Measurements from ENCODE around the gene THEM4.

The THEM4 gene

GRCh38 chr1:151864411-151864810 lies 44.9 kb downstream of the THEM4 start:
- no peak for DNase-seq (ENCODE audit: extremely low spot score)
- no peak for TF ChIP-seq CTCF (IDR thresholded peaks at IDR 0.05; ENCODE audit: control extremely low read depth, extremely low read depth, low read depth, missing control alignments)

DNA sequence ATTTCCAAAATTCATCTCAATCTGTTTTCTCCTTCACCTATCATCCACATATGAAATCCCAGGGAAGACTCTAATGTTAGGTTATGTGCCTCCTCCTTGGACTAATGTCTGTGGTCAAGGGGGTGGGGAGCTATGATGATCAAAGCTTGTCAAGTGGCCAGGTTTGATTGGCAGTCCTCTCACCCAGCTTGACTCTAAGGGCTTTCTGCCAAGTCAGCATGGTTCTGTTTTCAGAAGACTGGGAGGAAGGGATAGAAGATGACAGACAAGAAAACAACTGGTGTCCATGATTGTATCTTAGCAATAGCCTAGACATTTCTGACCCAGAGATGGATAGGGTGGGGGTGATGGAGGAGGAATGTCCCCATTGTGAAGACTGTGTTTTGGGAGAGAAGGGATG lies 46.7 kb downstream of the THEM4 start:
- no peak for TF ChIP-seq CTCF (IDR thresholded peaks at IDR 0.05; ENCODE audit: control extremely low read depth, extremely low read depth, low read depth, missing control alignments)
- no peak for DNase-seq (ENCODE audit: extremely low spot score)
- ChIA-PET CTCF (interaction anchor here (1.0 kb wide), 1 partner anchor 139 kb away, joined by 3 read pairs; no protein-coding TSS in a partner anchor), POLR2A (no interaction called here)

More at GRCh38 chr1:151864411-151864810, 44.9 kb downstream of the THEM4 start:
- POLR2A ChIA-PET = no interaction called here
- CTCF ChIA-PET = interaction anchor here (1.0 to 1.5 kb wide), 3 partner anchors 8 to 137 kb away, joined by 3 to 4 read pairs (median 3); no protein-coding TSS in a partner anchor

- ChIA-PET POLR2A (no interaction called here), CTCF (interaction anchor here (1.4 to 1.6 kb wide), 3 partner anchors 48 to 141 kb away, joined by 4 to 6 read pairs (median 4); partner anchors contain the start of gene THEM4)
- no peak for TF ChIP-seq CTCF (IDR thresholded peaks at IDR 0.05; ENCODE audit: control extremely low read depth, extremely low read depth, low read depth, missing control alignments)
- DNase-seq (ENCODE audit: extremely low spot score) = no peak
Measured at GRCh38 chr1:151860504-151861187, 48.7 kb downstream of the THEM4 start.

- TF ChIP-seq CTCF (IDR thresholded peaks at IDR 0.05; ENCODE audit: control extremely low read depth, extremely low read depth, low read depth, missing control alignments) = no peak
- POLR2A ChIA-PET = no interaction called here
- no peak for DNase-seq (ENCODE audit: extremely low spot score)
- CTCF ChIA-PET = interaction anchor here (1.2 to 1.6 kb wide), 4 partner anchors 23 to 142 kb away, joined by 4 to 6 read pairs (median 4); partner anchors contain the start of gene THEM4
Measured at GRCh38 chr1:151859891-151860293, 49.4 kb downstream of the THEM4 start.

- CTCF ChIA-PET = interaction anchor here (1.2 to 1.9 kb wide), 8 partner anchors 11 to 143 kb away, joined by 3 to 6 read pairs (median 4); partner anchors contain the start of genes C2CD4D and THEM4
- no peak for TF ChIP-seq CTCF (IDR thresholded peaks at IDR 0.05; ENCODE audit: control extremely low read depth, extremely low read depth, low read depth, missing control alignments)
- no peak for DNase-seq (ENCODE audit: extremely low spot score)
- POLR2A ChIA-PET = no interaction called here
Measured at GRCh38 chr1:151858886-151859665, 50.2 kb downstream of the THEM4 start.

DNA sequence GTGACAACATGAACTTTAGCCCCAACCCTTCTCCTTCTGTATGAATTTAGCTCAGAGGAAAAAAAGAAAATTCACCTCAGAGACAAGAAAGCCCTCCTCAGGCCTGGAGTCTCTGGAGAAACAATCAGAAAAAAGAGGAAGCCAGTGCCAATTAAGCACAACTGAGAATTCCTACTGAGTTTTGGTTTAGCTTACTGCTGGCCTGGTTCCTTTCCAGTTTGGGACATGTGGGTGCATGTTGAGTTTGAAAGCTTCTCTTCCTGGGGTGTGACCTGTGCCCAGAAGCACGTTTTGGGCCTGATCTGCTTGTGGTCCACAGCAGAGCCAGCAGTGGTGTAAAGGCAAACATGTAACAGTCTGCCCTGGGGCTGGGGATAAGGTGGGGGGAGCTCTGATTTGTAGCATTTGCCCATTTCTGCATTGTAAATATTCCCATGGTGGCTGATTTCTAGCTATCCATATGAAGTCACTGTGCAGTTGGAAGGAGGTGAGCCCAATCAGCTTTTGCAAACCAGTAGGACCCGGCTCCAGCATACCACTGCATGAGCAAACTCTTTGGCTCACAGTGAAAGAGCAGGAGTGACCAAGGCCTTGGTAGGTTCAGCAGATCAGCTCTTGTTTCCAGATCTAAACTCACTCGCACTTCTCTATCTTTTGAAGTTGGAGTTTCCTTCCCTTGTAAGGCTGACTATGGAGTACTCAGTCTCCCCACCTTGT lies 51.1 kb downstream of the THEM4 start:
- no peak for TF ChIP-seq CTCF (IDR thresholded peaks at IDR 0.05; ENCODE audit: control extremely low read depth, extremely low read depth, low read depth, missing control alignments)
- ChIA-PET CTCF (interaction anchor here (0.9 to 1.9 kb wide), 9 partner anchors 9 to 143 kb away, joined by 3 to 6 read pairs (median 3); partner anchors contain the start of gene C2CD4D), POLR2A (no interaction called here)
- no peak for DNase-seq (ENCODE audit: extremely low spot score)

Data from GM10248 (cell line).